Naive thymus-derived CD4-positive, alpha-beta T cell (primary cell): ENCODE results near the gene BRD3OS. TPM values are rescaled to one million over a fixed set of nuclear protein-coding genes. Genes with fewer than 3 reads are reported as not detected.

Experiments used
- ATAC-seq: fragments of 150-1000 bp; cut with Tn5 transposase; 2 replicates; pipeline ENCODE4 v1.10.0; 2021; ENCODE audit warnings: mild to moderate bottlenecking, moderate library complexity
- CTCF ChIA-PET: fragments of 350-600 bp; sonication (Branson Sonifier 250); formaldehyde crosslinking; loops from one replicate; lab custom pipeline; 2021; ENCODE audit warnings: antibody characterized with exemption; lab: Charles Lee
- POLR2A ChIA-PET: fragments of 350-600 bp; sonication (Branson Sonifier 250); formaldehyde crosslinking; loops from one replicate; lab custom pipeline; 2021; ENCODE audit warnings: antibody characterized with exemption, inconsistent platforms; lab: Charles Lee
- DNase-seq, 9 donors: peaks; one replicate each; pipeline versions ENCODE4 v3.0.0 to v3.0.0-alpha.2; 2020 to 2022; ENCODE audit warnings: mixed read lengths in 1 of 9
- H3K27ac ChIP-seq: one replicate; pipeline ENCODE4 v1.7.0; 2013; ENCODE audit warnings: mild to moderate bottlenecking, low read depth, low read length, moderate library complexity
- H3K27me3 ChIP-seq, 2 donors: one replicate each; pipeline ENCODE4 v1.7.0; 2013; ENCODE audit warnings: low read length in 2 of 2, mild to moderate bottlenecking in 2 of 2, moderate library complexity in 2 of 2; ENCODE audit not compliant: control insufficient read depth in 2 of 2, insufficient read depth in 2 of 2
- H3K36me3 ChIP-seq, 3 experiments: 1 replicate in 2 of 3; 2 replicates in 1 of 3; pipeline ENCODE4 v1.7.0; 2013; ENCODE audit warnings: low read length in 3 of 3, mild to moderate bottlenecking in 3 of 3, moderate library complexity in 1 of 3; ENCODE audit not compliant: insufficient read depth in 3 of 3, control insufficient read depth in 2 of 3
- H3K4me1 ChIP-seq, 2 donors: one replicate each; pipeline ENCODE4 v1.7.0; 2013; ENCODE audit warnings: low read length in 2 of 2, mild to moderate bottlenecking in 2 of 2, moderate library complexity in 1 of 2; ENCODE audit not compliant: control insufficient read depth in 2 of 2, insufficient read depth in 2 of 2
- H3K4me3 ChIP-seq: 2 replicates; pipeline ENCODE4 v1.7.0; 2013; ENCODE audit warnings: mild to moderate bottlenecking, low read length
- H3K9me3 ChIP-seq, 3 experiments: 1 replicate in 2 of 3; 2 replicates in 1 of 3; pipeline ENCODE4 v1.7.0; 2013; ENCODE audit warnings: low read length in 3 of 3; ENCODE audit not compliant: control insufficient read depth in 2 of 3
- H3K27ac Mint-ChIP-seq, 9 donors: one replicate each; pipeline ENCODE4 v1.8.0; 2020 to 2022; ENCODE audit warnings: mixed read lengths in 9 of 9, mild to moderate bottlenecking in 8 of 9, moderate library complexity in 5 of 9, inconsistent platforms in 2 of 9
- H3K27me3 Mint-ChIP-seq, 5 donors: one replicate each; pipeline ENCODE4 v1.8.0; 2021 to 2022; ENCODE audit warnings: mixed read lengths in 5 of 5, mild to moderate bottlenecking in 1 of 5
- H3K36me3 Mint-ChIP-seq, 5 donors: one replicate each; pipeline ENCODE4 v1.8.0; 2020 to 2022; ENCODE audit warnings: mixed read lengths in 5 of 5, mild to moderate bottlenecking in 3 of 5, inconsistent platforms in 1 of 5
- H3K4me1 Mint-ChIP-seq, 7 donors: one replicate each; pipeline ENCODE4 v1.8.0; 2020 to 2022; ENCODE audit warnings: mixed read lengths in 7 of 7, mild to moderate bottlenecking in 3 of 7, inconsistent platforms in 1 of 7
- H3K4me3 Mint-ChIP-seq, 10 donors: one replicate each; pipeline ENCODE4 v1.8.0; 2020 to 2022; ENCODE audit warnings: mild to moderate bottlenecking in 10 of 10, mixed read lengths in 10 of 10, moderate library complexity in 6 of 10, inconsistent platforms in 2 of 10
- H3K9me3 Mint-ChIP-seq, 11 donors: one replicate each; pipeline ENCODE4 v1.8.0; 2020 to 2022; ENCODE audit warnings: mixed read lengths in 11 of 11, mild to moderate bottlenecking in 4 of 11, inconsistent platforms in 1 of 11, moderate library complexity in 1 of 11
- intact Hi-C, 2 donors: fragments of 100-400 bp; cut with micrococcal nuclease; formaldehyde crosslinking; loops; one replicate each; pipeline ENCODE4 v1.15.1; 2023
- polyA plus RNA-seq, 2 donors: library from polyadenylated mRNA; unstranded; fragments of 300-500 nt; fragmentation: Illumina TruSeq; gene quantifications; one replicate each; pipeline ENCODE4 v1.2.3, GENCODE V29; 2021
- total RNA-seq, 6 experiments: library from RNA in 5 of 6; stranded (reverse) in 5 of 6; gene quantifications; 1 replicate in 5 of 6; 2 replicates in 1 of 6; pipeline ENCODE4 v1.2.3 and lab custom pipeline; 2021 to 2026

The BRD3OS gene
- total and polyA plus RNA-seq, 7 experiments from 2014 or later, result 8.3 to 28.1 (median 18.4) TPM

- peaks cover 8 to 61% (median 32%) of the 10 kb centered on the region in 7 donors for H3K4me1 Mint-ChIP-seq
- intact Hi-C loops, result no loop called here
- H3K4me3 Mint-ChIP-seq, result peak overlapping the region in 1 of 10 donors; percentile 41
- peak overlapping the region in 1 of 9 donors; percentile 8 for H3K27ac Mint-ChIP-seq
- Histone ChIP-seq H3K36me3 (peaks cover 0 to 19% (median 0%) of the 10 kb centered on the region in 3 experiments), H3K4me1 (no peaks in the 10 kb centered on the region), H3K4me3 (no peak overlapping the region), H3K9me3 (no peaks in the 10 kb centered on the region), H3K27ac (no peak overlapping the region), H3K27me3 (no peaks in the 10 kb centered on the region)
- no peaks in the 10 kb centered on the region for H3K9me3 Mint-ChIP-seq
- no peaks in the 10 kb centered on the region for H3K27me3 Mint-ChIP-seq
- ChIA-PET POLR2A (no interaction called here), CTCF (no interaction called here)
- no peak for DNase-seq
- ATAC-seq, result no peak
- H3K36me3 Mint-ChIP-seq, result peaks cover 0 to 3% (median 0%) of the 10 kb centered on the region in 5 donors
Measured at GRCh38 chr9:134057751-134058701, 32.7 kb downstream of the BRD3OS start.

- Mint-ChIP-seq H3K27ac (peak overlapping the region in 2 of 9 donors; percentile 8 to 54), H3K4me1 (peaks cover 8 to 67% (median 35%) of the 10 kb centered on the region in 7 donors), H3K4me3 (peak overlapping the region in 2 of 10 donors; percentile 41 to 59), H3K9me3 (no peaks in the 10 kb centered on the region), H3K36me3 (peaks cover 0 to 3% (median 0%) of the 10 kb centered on the region in 5 donors), H3K27me3 (no peaks in the 10 kb centered on the region)
- DNase-seq, result no peak
- Histone ChIP-seq H3K9me3 (no peaks in the 10 kb centered on the region), H3K4me3 (no peak overlapping the region), H3K36me3 (peaks cover 0 to 12% (median 0%) of the 10 kb centered on the region in 3 experiments), H3K27me3 (no peaks in the 10 kb centered on the region), H3K4me1 (no peaks in the 10 kb centered on the region), H3K27ac (no peak overlapping the region)
- ChIA-PET CTCF (no interaction called here), POLR2A (no interaction called here)
- intact Hi-C loops, result no loop called here
- no peak for ATAC-seq
Measured at GRCh38 chr9:134058716-134059115, 33.4 kb downstream of the BRD3OS start.

- peak overlapping the region in 1 of 9 donors; percentile 54 for H3K27ac Mint-ChIP-seq
- H3K4me1 ChIP-seq, result no peaks in the 10 kb centered on the region
- ATAC-seq, result no peak
- peaks cover 8 to 70% (median 34%) of the 10 kb centered on the region in 7 donors for H3K4me1 Mint-ChIP-seq
- intact Hi-C loops, result no loop called here
- ChIA-PET CTCF (no interaction called here), POLR2A (interaction anchor here (1.1 kb wide), 1 partner anchor 104 kb away, joined by 3 read pairs; no protein-coding TSS in a partner anchor)
- H3K36me3 Mint-ChIP-seq, result peaks cover 0 to 3% (median 0%) of the 10 kb centered on the region in 5 donors
- H3K9me3 ChIP-seq, result no peaks in the 10 kb centered on the region
- peaks cover 0 to 7% (median 0%) of the 10 kb centered on the region in 3 experiments for H3K36me3 ChIP-seq
- H3K4me3 ChIP-seq, result no peak overlapping the region
- H3K4me3 Mint-ChIP-seq, result peak overlapping the region in 2 of 10 donors; percentile 54 to 59
- no peaks in the 10 kb centered on the region for H3K27me3 ChIP-seq
- no peaks in the 10 kb centered on the region for H3K27me3 Mint-ChIP-seq
- H3K9me3 Mint-ChIP-seq, result no peaks in the 10 kb centered on the region
- H3K27ac ChIP-seq, result no peak overlapping the region
- DNase-seq, result no peak
Measured at GRCh38 chr9:134059188-134059641, 33.9 kb downstream of the BRD3OS start.

- H3K27ac ChIP-seq, result no peak overlapping the region
- DNase-seq (no peak), ATAC-seq (peak; percentile 82)
- Mint-ChIP-seq H3K36me3 (peaks cover 0 to 3% (median 0%) of the 10 kb centered on the region in 5 donors), H3K27ac (peak overlapping the region in 3 of 9 donors; percentile 9 to 48 (median 46)), H3K27me3 (no peaks in the 10 kb centered on the region), H3K9me3 (no peaks in the 10 kb centered on the region), H3K4me1 (peaks cover 10 to 76% (median 37%) of the 10 kb centered on the region in 7 donors), H3K4me3 (peak overlapping the region in 4 of 10 donors; percentile 27 to 54 (median 48))
- H3K36me3 ChIP-seq, result peaks cover 0 to 6% (median 0%) of the 10 kb centered on the region in 3 experiments
- H3K4me1 ChIP-seq, result peaks cover 0 to 4% of the 10 kb centered on the region in 2 donors
- POLR2A ChIA-PET, result interaction anchor here (1.1 kb wide), 1 partner anchor 103 kb away, joined by 3 read pairs; no protein-coding TSS in a partner anchor
- CTCF ChIA-PET, result no interaction called here
- H3K9me3 ChIP-seq, result no peaks in the 10 kb centered on the region
- intact Hi-C loops, result loop anchor here in 1 of 2 donors (10.0 kb wide), 1 partner anchor 1115 kb away; the partner anchor contains the start of gene TSC1
- no peaks in the 10 kb centered on the region for H3K27me3 ChIP-seq
- no peak overlapping the region for H3K4me3 ChIP-seq
Measured at GRCh38 chr9:134059661-134060395, 34.5 kb downstream of the BRD3OS start.

DNA sequence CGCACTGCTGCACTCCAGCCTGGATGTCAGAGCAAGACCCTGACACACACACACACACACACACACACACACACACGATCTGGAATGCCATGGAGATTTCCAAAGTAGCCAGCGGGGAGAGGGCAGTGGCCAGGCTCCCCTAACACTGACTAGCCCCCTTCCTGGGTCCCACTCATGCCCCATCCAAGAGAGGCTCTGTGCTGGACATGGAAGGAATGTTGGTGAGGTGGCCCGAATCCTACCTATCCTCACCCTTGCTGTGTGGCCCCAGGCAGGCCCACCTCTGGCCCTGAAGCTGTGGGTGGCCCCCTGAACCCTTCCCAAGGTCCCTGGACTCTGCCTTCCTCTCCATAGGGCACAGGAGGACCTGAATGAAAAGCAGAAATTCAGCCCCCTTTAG, 35.3 kb downstream of the BRD3OS start:
- H3K27ac Mint-ChIP-seq, result peak overlapping the region in 4 of 9 donors; percentile 28 to 62 (median 47)
- peaks cover 0 to 3% (median 0%) of the 10 kb centered on the region in 5 donors for H3K36me3 Mint-ChIP-seq
- H3K4me3 Mint-ChIP-seq, result peak overlapping the region in 4 of 10 donors; percentile 10 to 54 (median 37)
- ATAC-seq (no peak), DNase-seq (no peak)
- Histone ChIP-seq H3K27me3 (no peaks in the 10 kb centered on the region), H3K4me1 (peaks cover 4 to 10% of the 10 kb centered on the region in 2 donors), H3K27ac (no peak overlapping the region), H3K36me3 (peaks cover 0 to 6% (median 0%) of the 10 kb centered on the region in 3 experiments), H3K4me3 (no peak overlapping the region), H3K9me3 (no peaks in the 10 kb centered on the region)
- no peaks in the 10 kb centered on the region for H3K9me3 Mint-ChIP-seq
- no peaks in the 10 kb centered on the region for H3K27me3 Mint-ChIP-seq
- CTCF ChIA-PET, result no interaction called here
- POLR2A ChIA-PET, result interaction anchor here (1.1 kb wide), 1 partner anchor 103 kb away, joined by 3 read pairs; no protein-coding TSS in a partner anchor
- intact Hi-C loops, result loop anchor here in 1 of 2 donors (10.0 kb wide), 1 partner anchor 1116 kb away; the partner anchor contains the start of gene TSC1
- H3K4me1 Mint-ChIP-seq, result peaks cover 16 to 83% (median 42%) of the 10 kb centered on the region in 7 donors
